OCI-M1 (cell line): ENCODE results near the gene PRH1.

ENCODE experiments used
- DNase-seq: peaks from one replicate; lab custom pipeline; 2025; lab: John Stamatoyannopoulos, UW

The PRH1 gene

GRCh38 chr12:10884086-10884725 is at the start of gene PRH1:
Gene PRH1, minus strand, starts transcription at chr12:10884255. Its CDS starts 38 bp downstream, at chr12:10884217.
- DNase-seq = no peak

- DNase-seq = no peak
Measured at GRCh38 chr12:10928746-10929286, 44.8 kb upstream of the PRH1 start, which contains the start of gene PRH2. Gene PRH2, plus strand, starts transcription at chr12:10929236. Its CDS starts 38 bp downstream, at chr12:10929274.

- no peak for DNase-seq
Measured at GRCh38 chr12:10926269-10926668, 42.2 kb upstream of the PRH1 start.

- DNase-seq = no peak
Measured at GRCh38 chr12:10919809-10920208, 35.8 kb upstream of the PRH1 start.

- DNase-seq = no peak
Measured at GRCh38 chr12:10910380-10910779, 26.3 kb upstream of the PRH1 start.

- DNase-seq = no peak
Measured at GRCh38 chr12:10909462-10909861, 25.4 kb upstream of the PRH1 start, which contains the start of gene TAS2R13. Gene TAS2R13, minus strand, starts transcription at chr12:10909562. Its CDS starts 264 bp downstream, at chr12:10909298.

- DNase-seq = no peak
Measured at GRCh38 chr12:10904686-10905085, 20.6 kb upstream of the PRH1 start.

GRCh38 chr12:10901427-10901826 is 17.4 kb upstream of the PRH1 start:
- peak; percentile 17 for DNase-seq

GRCh38 chr12:10900972-10901371 is 16.9 kb upstream of the PRH1 start:
- DNase-seq = no peak

- no peak for DNase-seq
Measured at GRCh38 chr12:10900530-10900929, 16.5 kb upstream of the PRH1 start.

GRCh38 chr12:10896854-10897253 is 12.8 kb upstream of the PRH1 start:
- no peak for DNase-seq

- DNase-seq = no peak
Measured at GRCh38 chr12:10891937-10892336, 7.9 kb upstream of the PRH1 start.

- no peak for DNase-seq
Measured at GRCh38 chr12:10889226-10889625, 5.2 kb upstream of the PRH1 start.

GRCh38 chr12:10873378-10873777 is 10.7 kb downstream of the PRH1 start:
- no peak for DNase-seq

- no peak for DNase-seq
Measured at GRCh38 chr12:10867381-10867780, 16.7 kb downstream of the PRH1 start.

- DNase-seq = no peak
Measured at GRCh38 chr12:10863512-10864218, 20.4 kb downstream of the PRH1 start.

- DNase-seq = no peak
Measured at GRCh38 chr12:10861366-10861765, 22.7 kb downstream of the PRH1 start.

GRCh38 chr12:10855807-10856206 is 28.2 kb downstream of the PRH1 start:
- no peak for DNase-seq

GRCh38 chr12:10853776-10854175 is 30.3 kb downstream of the PRH1 start:
- no peak for DNase-seq

- no peak for DNase-seq
Measured at GRCh38 chr12:10851243-10851858, 32.7 kb downstream of the PRH1 start.

- no peak for DNase-seq
Measured at GRCh38 chr12:10849425-10849878, 34.6 kb downstream of the PRH1 start, which contains the start of gene PRR4. Gene PRR4, minus strand, starts transcription at chr12:10849475. Its CDS starts 38 bp downstream, at chr12:10849437.

GRCh38 chr12:10847744-10848143 is 36.3 kb downstream of the PRH1 start:
- no peak for DNase-seq

- no peak for DNase-seq
Measured at GRCh38 chr12:10842862-10843261, 41.2 kb downstream of the PRH1 start.
